Fibroblast of skin of back (primary cell): ENCODE measurements around the gene FANCM. TPM values are rescaled to one million over a fixed set of nuclear protein-coding genes. Genes with fewer than 3 reads are reported as not detected.
A peak's percentile ranks its signal among the peaks of the same experiment; 100 is the strongest.
"Not testable (repeated sequence)": the region's sequence is repeated elsewhere in the genome, so short reads cannot be mapped to it uniquely, and the experiment has no call there.

Experiments
- DNase-seq: peaks from one replicate; pipeline ENCODE4 v3.0.0-alpha.2; 2013
- polyA plus RNA-seq, 2 experiments: library from polyadenylated mRNA; unstranded; fragments of 120-200 nt; gene quantifications; one replicate each; pipeline ENCODE4 v1.2.1, GENCODE V29; 2013; ENCODE audit not compliant: insufficient read length in 2 of 2

FANCM gene
- polyA plus RNA-seq (2013, experiment 1 of 2; ENCODE audit: insufficient read length): 9.1 TPM
- polyA plus RNA-seq (2013, experiment 2 of 2; ENCODE audit: insufficient read length): 2.5 TPM

- DNase-seq: peak; percentile 98
Observed at GRCh38 chr14:45135659-45136395, at the start of gene FANCM. Gene FANCM, plus strand, starts transcription at chr14:45135930. Its CDS starts 102 bp downstream, at chr14:45136032.

- DNase-seq: peak; percentile 15
Observed at GRCh38 chr14:45089813-45090212, 45.9 kb upstream of the FANCM start.

- DNase-seq: peak; percentile 37
Observed at GRCh38 chr14:45091710-45092109, 44.0 kb upstream of the FANCM start.

GRCh38 chr14:45094275-45094674 lies 41.5 kb upstream of the FANCM start:
- DNase-seq: no peak

GRCh38 chr14:45095143-45095542 lies 40.6 kb upstream of the FANCM start:
- no peak for DNase-seq

GRCh38 chr14:45096218-45096617 lies 39.5 kb upstream of the FANCM start:
- DNase-seq: no peak

- no peak for DNase-seq
Observed at GRCh38 chr14:45103806-45104205, 31.9 kb upstream of the FANCM start.

- no peak for DNase-seq
Observed at GRCh38 chr14:45104561-45104960, 31.2 kb upstream of the FANCM start.

- no peak for DNase-seq
Observed at GRCh38 chr14:45112896-45113781, 22.6 kb upstream of the FANCM start.

- no peak for DNase-seq
Observed at GRCh38 chr14:45114327-45114726, 21.4 kb upstream of the FANCM start.

- no peak for DNase-seq
Observed at GRCh38 chr14:45118594-45118993, 17.1 kb upstream of the FANCM start.

- no peak for DNase-seq
Observed at GRCh38 chr14:45120096-45120495, 15.6 kb upstream of the FANCM start.

- DNase-seq: no peak
Observed at GRCh38 chr14:45123271-45123670, 12.5 kb upstream of the FANCM start.

- no peak for DNase-seq
Observed at GRCh38 chr14:45125754-45126153, 10.0 kb upstream of the FANCM start.

GRCh38 chr14:45128963-45129629 lies 6.6 kb upstream of the FANCM start:
- DNase-seq: no peak

- no peak for DNase-seq
Observed at GRCh38 chr14:45133683-45134050, 2.1 kb upstream of the FANCM start.

- DNase-seq: peak; percentile 99
Observed at GRCh38 chr14:45134051-45134958, 1.4 kb upstream of the FANCM start, which contains the start of gene FKBP3. Gene FKBP3, minus strand, starts transcription at chr14:45134481. Its CDS starts 25 bp downstream, at chr14:45134456.

- peak; percentile 15 for DNase-seq
Observed at GRCh38 chr14:45135156-45135555, 574 bp upstream of the FANCM start.

- no peak for DNase-seq
Observed at GRCh38 chr14:45136399-45136798, 669 bp downstream of the FANCM start.

GRCh38 chr14:45140661-45141187 lies 5.0 kb downstream of the FANCM start:
- no peak for DNase-seq

- not testable (repeated sequence) for DNase-seq
Observed at GRCh38 chr14:45142083-45142482, 6.4 kb downstream of the FANCM start.

- DNase-seq: no peak
Observed at GRCh38 chr14:45144658-45145057, 8.9 kb downstream of the FANCM start.
